H1 (cell line): ENCODE measurements around the gene C1orf74. TPM values are rescaled to one million over a fixed set of nuclear protein-coding genes. Genes with fewer than 3 reads are reported as not detected.

Experiments
- CTCF ChIA-PET: fragments of 300-600 bp; sonication (Branson Sonifier 250); formaldehyde crosslinking; loops from one replicate; lab custom pipeline; 2021; ENCODE audit not compliant: partially characterized antibody; lab: Charles Lee
- POLR2A ChIA-PET: fragments of 300-600 bp; sonication (Branson Sonifier 250); formaldehyde crosslinking; loops from one replicate; lab custom pipeline; 2021; ENCODE audit warnings: inconsistent platforms; ENCODE audit not compliant: partially characterized antibody; lab: Charles Lee
- DNase-seq, 2 experiments: peaks; one replicate each; pipeline versions ENCODE4 v3.0.0 to v3.0.0-alpha.2; 2010 to 2022; ENCODE audit warnings: low spot score in 2 of 2, low read depth in 1 of 2, mixed read lengths in 1 of 2
- FAIRE-seq: peaks from 2 replicates; lab custom pipeline; 2011; peaks lifted over from hg19 to GRCh38; lab: Jason Lieb, UNC
- H2AFZ ChIP-seq: 2 replicates; pipeline ENCODE4 v1.8.1; 2012; ENCODE audit warnings: low read length, inconsistent platforms
- H2AK5ac ChIP-seq: 2 replicates; pipeline ENCODE4 v1.6.1; 2013; ENCODE audit warnings: low read depth, low read length
- H2BK120ac ChIP-seq: replicated peaks from 2 replicates; pipeline ENCODE3; 2013; ENCODE audit warnings: low read depth, low read length, inconsistent platforms
- H2BK12ac ChIP-seq: 2 replicates; pipeline ENCODE4 v1.6.1; 2013; ENCODE audit warnings: low read depth, low read length
- H2BK15ac ChIP-seq: 2 replicates; pipeline ENCODE4 v1.6.1; 2013; ENCODE audit warnings: low read length
- H2BK20ac ChIP-seq: 2 replicates; pipeline ENCODE4 v1.6.1; 2013; ENCODE audit warnings: low read length
- H2BK5ac ChIP-seq: 2 replicates; pipeline ENCODE4 v1.6.1; 2013; ENCODE audit warnings: low read depth, low read length
- H3K14ac ChIP-seq: 2 replicates; pipeline ENCODE4 v1.6.1; 2013; ENCODE audit warnings: inconsistent platforms; ENCODE audit not compliant: insufficient read length
- H3K18ac ChIP-seq: 2 replicates; pipeline ENCODE4 v1.6.1; 2013; ENCODE audit warnings: low read length; ENCODE audit errors: extremely low read depth
- H3K23ac ChIP-seq: 2 replicates; pipeline ENCODE4 v1.6.1; 2013; ENCODE audit warnings: inconsistent platforms; ENCODE audit not compliant: insufficient read length
- H3K23me2 ChIP-seq: 2 replicates; pipeline ENCODE4 v1.6.1; 2013; ENCODE audit warnings: low read depth, low read length
- H3K27ac ChIP-seq: 2 replicates; pipeline ENCODE4 v1.6.1; 2011; ENCODE audit warnings: low read depth, low read length, inconsistent platforms
- H3K27me3 ChIP-seq, 4 experiments: replicated peaks in 1 of 4; 1 replicate in 1 of 4; 2 replicates in 3 of 4; pipeline versions ENCODE4 v1.6.1 to v1.8.1; 2011 to 2013; ENCODE audit warnings: low read length in 3 of 4, mild to moderate bottlenecking in 3 of 4, inconsistent platforms in 2 of 4, mixed read lengths in 2 of 4, moderate library complexity in 1 of 4; ENCODE audit not compliant: control insufficient read depth in 3 of 4, insufficient read depth in 3 of 4; ENCODE audit errors: extremely low read depth in 1 of 4
- H3K36me3 ChIP-seq, 4 experiments: 2 replicates each; pipeline versions ENCODE4 v1.6.1 to v1.8.1; 2011 to 2013; ENCODE audit warnings: mild to moderate bottlenecking in 4 of 4, low read length in 3 of 4, moderate library complexity in 2 of 4, control low read depth in 1 of 4, inconsistent platforms in 1 of 4; ENCODE audit not compliant: insufficient read depth in 4 of 4, control insufficient read depth in 2 of 4
- H3K4ac ChIP-seq: replicated peaks from 2 replicates; pipeline ENCODE3; 2013; ENCODE audit warnings: low read length, low read depth, mixed read lengths, inconsistent platforms; ENCODE audit not compliant: insufficient read length
- H3K4me1 ChIP-seq, 4 experiments: replicated peaks in 1 of 4; 1 replicate in 1 of 4; 2 replicates in 3 of 4; pipeline versions ENCODE4 v1.6.1 to v1.8.1; 2011 to 2013; ENCODE audit warnings: low read length in 3 of 4, inconsistent platforms in 2 of 4, mixed read lengths in 1 of 4; ENCODE audit not compliant: insufficient read depth in 4 of 4, control insufficient read depth in 3 of 4
- H3K4me2 ChIP-seq, 2 experiments: 2 replicates each; pipeline versions ENCODE4 v1.6.1 to v1.8.1; 2011 to 2013; ENCODE audit warnings: low read depth in 2 of 2, low read length in 2 of 2, control low read depth in 1 of 2, inconsistent platforms in 1 of 2, mild to moderate bottlenecking in 1 of 2; ENCODE audit not compliant: insufficient read depth in 1 of 2
- H3K4me3 ChIP-seq, 4 experiments: fragments of 200-600, 300-600 bp in 1 of 4; sonication (generic), shearing (Covaris generic), sonication (Bioruptor Twin) in 1 of 4; 2 replicates each; pipeline versions ENCODE4 v1.5.1 to v1.8.1; 2011 to 2016; ENCODE audit warnings: low read length in 4 of 4, low read depth in 3 of 4, control low read depth in 2 of 4, inconsistent platforms in 2 of 4, mild to moderate bottlenecking in 2 of 4, mixed read lengths in 1 of 4, moderate library complexity in 1 of 4; ENCODE audit not compliant: insufficient read depth in 2 of 4; ENCODE audit errors: extremely low read depth in 1 of 4
- H3K56ac ChIP-seq: replicated peaks from 2 replicates; pipeline ENCODE3; 2013; ENCODE audit warnings: low read depth, mild to moderate bottlenecking, mixed read lengths, low read length, inconsistent platforms; ENCODE audit not compliant: insufficient read length
- H3K79me1 ChIP-seq: 2 replicates; pipeline ENCODE4 v1.6.1; 2013; ENCODE audit warnings: low read depth, low read length, control low read depth
- H3K79me2 ChIP-seq, 2 experiments: 2 replicates each; pipeline versions ENCODE4 v1.6.1 to v1.8.1; 2012 to 2013; ENCODE audit warnings: low read length in 2 of 2, mild to moderate bottlenecking in 2 of 2, inconsistent platforms in 1 of 2; ENCODE audit not compliant: insufficient read depth in 2 of 2, control insufficient read depth in 1 of 2
- H3K9ac ChIP-seq, 4 experiments: replicated peaks in 1 of 4; 1 replicate in 1 of 4; 2 replicates in 3 of 4; pipeline versions ENCODE4 v1.6.1 to v1.8.1; 2011 to 2013; ENCODE audit warnings: low read depth in 3 of 4, low read length in 3 of 4, control low read depth in 2 of 4, mild to moderate bottlenecking in 2 of 4, moderate library complexity in 2 of 4, inconsistent platforms in 1 of 4; ENCODE audit errors: extremely low read depth in 1 of 4
- H3K9me3 ChIP-seq, 2 experiments: 2 replicates each; pipeline versions ENCODE4 v1.6.1 to v1.8.1; 2012 to 2013; ENCODE audit warnings: mild to moderate bottlenecking in 2 of 2, moderate library complexity in 2 of 2, control low read depth in 1 of 2, inconsistent platforms in 1 of 2, low read depth in 1 of 2, low read length in 1 of 2, mixed read lengths in 1 of 2; ENCODE audit not compliant: insufficient read depth in 2 of 2
- H4K20me1 ChIP-seq, 2 experiments: replicated peaks in 1 of 2; 2 replicates each; pipeline versions ENCODE3 to v1.8.1; 2011 to 2013; ENCODE audit warnings: inconsistent platforms in 2 of 2, low read length in 2 of 2, mild to moderate bottlenecking in 1 of 2; ENCODE audit not compliant: insufficient read depth in 2 of 2, control insufficient read depth in 1 of 2
- H4K5ac ChIP-seq: 2 replicates; pipeline ENCODE4 v1.6.1; 2013; ENCODE audit warnings: low read length, low read depth, mixed read lengths, inconsistent platforms; ENCODE audit not compliant: insufficient read length
- H4K8ac ChIP-seq: 2 replicates; pipeline ENCODE4 v1.8.0; 2013; ENCODE audit warnings: mild to moderate bottlenecking, moderate library complexity, low read length, inconsistent platforms; ENCODE audit not compliant: insufficient read depth; ENCODE audit errors: extremely low read depth
- H4K91ac ChIP-seq: replicated peaks from 2 replicates; pipeline ENCODE3; 2013; ENCODE audit warnings: low read length, mixed read lengths, inconsistent platforms; ENCODE audit not compliant: insufficient read length
- GABPA ChIP-seq: IDR thresholded peaks from 2 replicates; pipeline ENCODE4 v1.6.1; 2011; ENCODE audit warnings: mild to moderate bottlenecking, low read length, moderate library complexity, borderline replicate concordance; ENCODE audit not compliant: insufficient read depth
- POLR2A ChIP-seq, 2 experiments: IDR thresholded peaks; 1 replicate in 1 of 2; 2 replicates in 1 of 2; pipeline ENCODE4 v1.6.1; 2011; ENCODE audit warnings: low read depth in 2 of 2, low read length in 2 of 2, mild to moderate bottlenecking in 2 of 2; ENCODE audit errors: control extremely low read depth in 1 of 2
- WGBS, 2 experiments: shearing (Covaris generic) in 1 of 2; methylation state at CpG; one replicate each; pipeline versions ENCODE4 v1.1.6 to v1.1.7; 2013 to 2015; ENCODE audit warnings: low lambda C conversion rate in 2 of 2, mixed read lengths in 2 of 2, inconsistent platforms in 1 of 2, low coverage in 1 of 2, missing lambda C conversion rate in 1 of 2; ENCODE audit not compliant: insufficient replicate concordance in 2 of 2, insufficient coverage in 1 of 2, insufficient read length in 1 of 2; ENCODE audit errors: extremely low coverage in 1 of 2, missing lambda C conversion rate in 1 of 2; 5-methylcytosine and 5-hydroxymethylcytosine counted together
- polyA plus RNA-seq, 7 experiments: library from polyadenylated mRNA; depleted of rRNA in 3 of 7; stranded (reverse) in 5 of 7; unstranded in 2 of 7; fragments of >200 nt in 5 of 7; fragments of 200-250 nt in 2 of 7; gene quantifications; 1 replicate in 5 of 7; 2 replicates in 1 of 7; 4 replicates in 1 of 7; pipeline versions ENCODE4 v1.2.1 to v1.2.3, GENCODE V29; 2011 to 2013; ENCODE audit warnings: missing spikeins in 2 of 7, mixed read lengths in 2 of 7
- total RNA-seq: library from RNA; stranded (reverse); fragmentation: NEBNext Ultra II Directional; extraction: Animal tissue kit (Norgen Biotek cat#: 25700); gene quantifications from 2 replicates; pipeline ENCODE4 v1.2.1, GENCODE V29; 2021
- TF ChIP-seq, protein P1 (sequence below): IDR thresholded peaks from 2 replicates; pipeline ENCODE4 v1.6.1; 2012; ENCODE audit warnings: inconsistent platforms
- TF ChIP-seq, protein P2 (sequence below): IDR thresholded peaks from 2 replicates; pipeline ENCODE4 v1.6.1; 2012; ENCODE audit warnings: low read length, inconsistent platforms

C1orf74 gene
- total and polyA plus RNA-seq, 2 of the 8 experiments (the other 6 are each of a cell fraction or from before 2014, with no cell fraction given) = 3.1 to 3.9 TPM

DNA sequence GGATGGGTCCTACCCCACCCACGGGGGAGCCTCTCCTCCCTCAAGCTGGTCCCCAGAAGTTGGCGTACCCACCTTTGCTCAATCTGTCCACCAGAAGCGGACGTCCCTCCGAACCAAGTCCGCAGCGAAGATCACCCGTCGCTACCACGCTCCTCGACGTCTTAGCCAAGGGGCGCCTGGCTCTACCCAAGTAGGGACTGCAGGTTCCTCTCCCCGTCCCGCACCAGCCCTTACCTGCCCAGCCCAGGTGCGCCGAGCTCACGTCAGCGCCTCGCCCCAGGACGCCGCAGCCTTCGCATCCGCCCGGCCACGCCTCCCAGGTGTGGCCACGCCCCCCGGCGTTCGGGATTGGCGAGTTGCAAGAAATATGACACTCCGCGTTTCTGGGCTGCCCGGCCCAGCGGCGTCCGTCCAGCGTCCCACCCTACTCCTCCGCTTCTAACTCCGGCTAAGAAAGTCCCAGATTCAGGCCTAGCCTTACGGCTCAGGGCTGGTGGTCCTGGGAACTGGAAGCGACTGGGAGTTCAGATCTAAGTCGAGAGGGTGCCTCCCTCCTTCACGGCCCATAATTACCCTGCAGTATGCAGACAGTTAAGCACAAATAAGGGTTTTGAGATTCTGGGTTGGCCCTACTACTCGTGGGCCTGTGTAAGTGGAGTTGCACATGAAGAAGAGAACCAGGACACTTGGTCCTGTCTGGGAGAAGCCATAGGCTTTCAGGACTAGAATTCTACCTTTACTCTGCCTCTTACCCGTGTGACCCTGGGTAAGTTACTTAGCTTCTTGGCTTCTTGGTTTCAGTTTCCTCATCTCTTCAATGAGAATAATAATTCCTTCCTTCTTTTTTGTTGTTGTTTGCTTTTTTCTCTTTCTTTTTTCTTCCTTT, 21.8 kb upstream of the C1orf74 start, which contains the start of gene IRF6:
Gene IRF6 (minus strand): TSS at position 268 of the 886 bp plus-strand sequence. CDS start 4,729 bp downstream, outside the sequence.
- H3K4me3 ChIP-seq = peak within 1 kb of the TSS; percentile 73 to 91 (median 80)
- H3K18ac ChIP-seq = peak within 1 kb of the TSS; percentile 98
- peaks cover 12% of the 10 kb centered on the region; the same call in 1 of the 2 replicates for H3K23me2 ChIP-seq
- no peak within 1 kb of the TSS for H3K23ac ChIP-seq
- peak; percentile 93 to 98 for DNase-seq
- H3K79me2 ChIP-seq = peaks cover 0 to 7% of the 10 kb centered on the region in 2 experiments; a peak in 1 of 4 replicates
- H3K14ac ChIP-seq = no peak within 1 kb of the TSS
- no peak within 1 kb of the TSS; the same call in none of the 2 replicates for H2BK12ac ChIP-seq
- FAIRE-seq = peak; percentile 24
- H4K5ac ChIP-seq = peak within 1 kb of the TSS; percentile 30
- peak within 1 kb of the TSS; percentile 98 for H2AFZ ChIP-seq
- no peaks in the 10 kb centered on the region for H3K27me3 ChIP-seq
- no peaks in the 10 kb centered on the region for H3K36me3 ChIP-seq
- ChIA-PET POLR2A (interaction anchor here (0.6 to 2.6 kb wide), 9 partner anchors 8 to 568 kb away, joined by 3 to 11 read pairs (median 4); partner anchors contain the start of genes C1orf74 and UTP25), CTCF (interaction anchor here (0.8 to 11.7 kb wide), 8 partner anchors 9 to 505 kb away, joined by 3 to 254 read pairs (median 4); partner anchors contain the start of gene UTP25)
- H3K4me2 ChIP-seq = peak within 1 kb of the TSS; percentile 88 to 91
- peak within 1 kb of the TSS; percentile 82 for H4K91ac ChIP-seq
- H2BK15ac ChIP-seq = peak within 1 kb of the TSS; percentile 48; the same call in 1 of the 2 replicates
- no peak within 1 kb of the TSS for H3K4ac ChIP-seq
- H3K56ac ChIP-seq = no peak within 1 kb of the TSS
- H4K20me1 ChIP-seq = peaks cover 0 to 7% of the 10 kb centered on the region in 2 experiments
- H3K27ac ChIP-seq = peak within 1 kb of the TSS; percentile 66; the same call in 1 of the 2 replicates
- no peaks in the 10 kb centered on the region for H3K9me3 ChIP-seq
- H2BK5ac ChIP-seq = peak within 1 kb of the TSS; percentile 85; the same call in 1 of the 2 replicates
- H2AK5ac ChIP-seq = no peak within 1 kb of the TSS
- peak within 1 kb of the TSS; percentile 87; the same call in 1 of the 2 replicates for H4K8ac ChIP-seq
- no peaks in the 10 kb centered on the region; the same call in none of the 2 replicates for H3K79me1 ChIP-seq
- H3K9ac ChIP-seq = peak within 1 kb of the TSS in 3 of 4 experiments; percentile 71 to 82 (median 75); a peak in 6 of 7 replicates
- peak within 1 kb of the TSS; percentile 57 for H2BK120ac ChIP-seq
- H3K4me1 ChIP-seq = peaks cover 0 to 7% (median 0%) of the 10 kb centered on the region in 4 experiments; a peak in 4 of 7 replicates
- H2BK20ac ChIP-seq = no peak within 1 kb of the TSS
- WGBS, 2 experiments = 6% methylated on average over 35 of the region's 46 CpGs; no CpG with 5 or more reads in 1 of the 2 experiments
- TF ChIP-seq, protein P1, sequence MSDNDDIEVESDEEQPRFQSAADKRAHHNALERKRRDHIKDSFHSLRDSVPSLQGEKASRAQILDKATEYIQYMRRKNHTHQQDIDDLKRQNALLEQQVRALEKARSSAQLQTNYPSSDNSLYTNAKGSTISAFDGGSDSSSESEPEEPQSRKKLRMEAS = 0 out of 2 replicates have a peak, but pooled peaks have one; percentile 58
- TF ChIP-seq, protein P2, sequence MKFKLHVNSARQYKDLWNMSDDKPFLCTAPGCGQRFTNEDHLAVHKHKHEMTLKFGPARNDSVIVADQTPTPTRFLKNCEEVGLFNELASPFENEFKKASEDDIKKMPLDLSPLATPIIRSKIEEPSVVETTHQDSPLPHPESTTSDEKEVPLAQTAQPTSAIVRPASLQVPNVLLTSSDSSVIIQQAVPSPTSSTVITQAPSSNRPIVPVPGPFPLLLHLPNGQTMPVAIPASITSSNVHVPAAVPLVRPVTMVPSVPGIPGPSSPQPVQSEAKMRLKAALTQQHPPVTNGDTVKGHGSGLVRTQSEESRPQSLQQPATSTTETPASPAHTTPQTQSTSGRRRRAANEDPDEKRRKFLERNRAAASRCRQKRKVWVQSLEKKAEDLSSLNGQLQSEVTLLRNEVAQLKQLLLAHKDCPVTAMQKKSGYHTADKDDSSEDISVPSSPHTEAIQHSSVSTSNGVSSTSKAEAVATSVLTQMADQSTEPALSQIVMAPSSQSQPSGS = no peak
- TF ChIP-seq POLR2A (IDR thresholded peaks at IDR 0.05; ENCODE audit: control extremely low read depth in 1 of 2, low read depth in 2 of 2, low read length in 2 of 2) (peak; percentile 81 to 85), GABPA (no peak)
